Stimulated activated naive CD4-positive, alpha-beta T cell treated with Interleukin-2 at 50 U/mL for 16 hours (primary cell): ENCODE data around the gene ROBO2.

Source experiments
- DNase-seq: peaks from one replicate; lab custom pipeline; 2025; lab: John Stamatoyannopoulos, UW

Gene ROBO2

DNA sequence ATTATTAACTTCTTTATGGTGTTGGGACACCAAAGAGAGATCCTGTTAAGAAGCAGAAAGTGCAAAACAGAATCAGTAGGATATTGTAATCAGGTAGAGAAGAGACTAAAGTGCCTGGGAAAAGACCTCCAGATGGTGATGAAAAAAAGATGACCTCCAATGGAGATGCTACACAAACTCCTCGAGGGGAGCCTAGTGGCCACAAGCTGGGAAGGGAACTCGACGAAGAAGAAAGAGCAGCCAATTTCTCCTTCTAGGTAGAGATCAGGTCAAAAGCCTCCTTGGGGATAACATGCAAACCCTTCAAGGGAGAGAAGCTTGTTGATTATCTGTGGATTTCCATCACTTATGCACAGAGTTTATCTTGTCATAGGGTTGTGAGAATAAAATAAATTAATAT is 647.6 kb downstream of the ROBO2 start:
- no peak for DNase-seq

DNA sequence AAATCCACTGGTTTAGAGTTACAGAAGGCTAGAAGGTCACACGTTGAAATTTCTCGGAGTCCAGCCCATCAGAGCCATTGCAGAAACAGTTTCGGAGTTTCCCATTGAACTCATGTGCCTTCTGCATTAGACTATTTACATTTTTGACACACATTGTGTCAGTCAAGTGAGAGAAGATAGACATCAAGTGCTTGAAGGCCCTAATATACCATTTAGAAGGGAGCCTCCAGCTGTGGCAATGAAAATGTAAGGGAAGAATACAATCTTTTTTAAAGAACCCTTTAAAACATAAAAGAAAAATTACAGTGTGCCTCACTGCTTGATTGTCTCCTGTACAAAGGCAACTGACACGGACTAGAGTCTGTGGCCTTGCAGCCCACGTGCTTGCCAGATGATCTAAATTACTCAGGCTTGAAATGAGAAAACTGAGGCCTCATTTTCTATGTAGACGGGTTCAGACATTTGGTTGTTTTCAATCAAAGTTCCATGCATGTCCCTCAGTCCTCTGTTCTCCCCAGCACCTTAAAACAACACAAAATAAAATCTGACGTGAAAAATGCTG is 650.5 kb downstream of the ROBO2 start:
- DNase-seq, result no peak

DNA sequence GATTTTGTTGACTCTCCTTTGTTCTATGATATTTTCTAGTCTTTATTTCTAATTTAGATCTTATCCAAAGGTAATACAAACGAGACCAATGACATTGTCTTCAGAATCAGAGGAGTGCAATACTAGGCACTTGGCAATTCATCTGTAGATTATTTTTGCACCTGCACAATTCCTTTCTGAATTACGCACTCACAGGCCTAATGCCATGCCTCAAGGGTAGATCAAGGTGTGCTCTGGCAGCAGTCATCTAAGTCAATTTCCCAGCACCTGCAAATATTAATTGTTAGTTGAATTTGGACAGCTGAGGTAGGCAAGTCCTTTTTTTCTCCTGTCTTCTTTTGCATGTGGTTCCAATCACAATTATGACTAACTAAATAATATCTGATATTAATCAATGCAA is 653.2 kb downstream of the ROBO2 start:
- no peak for DNase-seq

DNA sequence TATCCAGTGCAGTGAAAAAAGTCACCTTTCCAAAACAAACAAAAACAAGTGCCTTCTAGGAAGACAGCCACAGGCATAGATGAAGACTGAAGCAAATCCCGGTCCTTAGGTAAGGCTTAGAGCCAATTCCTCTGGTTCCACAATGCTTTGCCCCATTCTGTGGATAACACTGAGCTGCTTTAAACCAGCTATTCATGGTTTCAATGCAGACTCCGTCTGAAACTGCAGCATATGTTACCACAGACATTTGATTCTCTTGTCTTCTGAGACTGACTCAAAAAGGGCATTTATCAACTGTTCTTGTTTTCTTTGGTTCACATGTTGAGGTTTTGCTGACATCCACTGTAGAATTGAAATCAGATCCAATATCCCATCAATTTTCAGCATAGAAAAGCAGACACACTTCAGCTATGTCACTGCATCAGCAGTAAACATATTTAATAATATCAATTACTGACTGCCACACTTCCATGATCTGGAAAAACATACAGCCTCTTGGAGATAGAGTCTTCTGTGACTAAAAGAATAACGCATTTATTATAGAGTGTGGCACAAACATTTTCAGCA is 659.3 kb downstream of the ROBO2 start:
- DNase-seq, result no peak
